GM19351 (cell line): ENCODE data around the gene ZBTB26.

ENCODE experiments used
- ATAC-seq: cut with Tn5 transposase; IDR thresholded peaks from one replicate; pipeline ENCODE4 v1.9.1; 2021; ENCODE audit warnings: mild to moderate bottlenecking, moderate library complexity; ENCODE audit not compliant: unreplicated experiment

ZBTB26 gene, protein sequence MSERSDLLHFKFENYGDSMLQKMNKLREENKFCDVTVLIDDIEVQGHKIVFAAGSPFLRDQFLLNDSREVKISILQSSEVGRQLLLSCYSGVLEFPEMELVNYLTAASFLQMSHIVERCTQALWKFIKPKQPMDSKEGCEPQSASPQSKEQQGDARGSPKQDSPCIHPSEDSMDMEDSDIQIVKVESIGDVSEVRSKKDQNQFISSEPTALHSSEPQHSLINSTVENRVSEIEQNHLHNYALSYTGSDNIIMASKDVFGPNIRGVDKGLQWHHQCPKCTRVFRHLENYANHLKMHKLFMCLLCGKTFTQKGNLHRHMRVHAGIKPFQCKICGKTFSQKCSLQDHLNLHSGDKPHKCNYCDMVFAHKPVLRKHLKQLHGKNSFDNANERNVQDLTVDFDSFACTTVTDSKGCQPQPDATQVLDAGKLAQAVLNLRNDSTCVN

DNA sequence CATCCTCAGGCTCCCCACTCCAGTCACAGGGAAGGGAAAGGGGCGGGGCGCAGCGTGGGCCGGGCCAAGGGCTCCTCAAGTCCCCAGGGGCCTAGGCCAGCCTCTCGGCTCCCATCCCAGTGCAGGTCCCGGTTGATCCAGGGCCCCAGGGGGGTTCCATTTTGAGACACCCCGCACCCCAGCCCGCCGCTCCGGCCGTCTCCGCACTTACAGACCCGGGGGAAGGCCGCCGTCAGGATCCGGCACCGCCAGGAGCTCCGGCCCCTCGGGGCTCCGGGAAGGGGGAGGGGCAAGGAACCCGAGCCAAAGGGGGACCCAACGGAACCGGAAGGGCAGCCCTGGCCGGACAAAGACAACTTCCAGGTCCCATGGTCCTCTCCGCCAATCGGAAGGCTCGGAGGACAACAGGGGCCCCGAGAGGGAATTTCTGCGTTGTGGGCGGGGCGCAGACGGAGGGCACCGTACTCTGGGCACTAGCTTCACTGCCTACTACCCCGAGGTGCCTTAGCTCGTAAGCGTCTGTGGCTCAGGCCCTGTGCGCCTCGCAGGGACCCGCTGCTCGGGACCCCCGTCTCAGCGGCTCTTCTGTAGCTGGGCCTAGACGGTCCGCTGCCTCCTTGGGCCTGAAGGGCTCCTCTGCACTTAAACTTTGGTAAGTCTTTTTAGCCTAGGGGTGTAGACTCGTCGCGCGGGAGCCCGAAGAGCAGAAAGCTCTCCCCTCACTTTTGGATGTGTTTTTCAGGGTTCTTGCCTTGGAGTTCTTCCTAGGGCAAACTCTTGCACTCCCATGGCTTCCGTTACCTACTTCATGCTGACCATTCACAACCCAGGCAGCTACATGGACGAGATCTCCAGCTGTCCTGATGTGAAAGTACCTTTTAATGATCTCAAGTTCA is at the start of gene ZBTB26:
TSS of gene ZBTB26 (minus strand) at position 287 of the 896 bp plus-strand sequence. CDS start 11,578 bp downstream, outside the sequence.
- ATAC-seq = peak; percentile 94

- no peak for ATAC-seq
Measured at GRCh38 chr9:122978601-122979000, 47.3 kb upstream of the ZBTB26 start.

DNA sequence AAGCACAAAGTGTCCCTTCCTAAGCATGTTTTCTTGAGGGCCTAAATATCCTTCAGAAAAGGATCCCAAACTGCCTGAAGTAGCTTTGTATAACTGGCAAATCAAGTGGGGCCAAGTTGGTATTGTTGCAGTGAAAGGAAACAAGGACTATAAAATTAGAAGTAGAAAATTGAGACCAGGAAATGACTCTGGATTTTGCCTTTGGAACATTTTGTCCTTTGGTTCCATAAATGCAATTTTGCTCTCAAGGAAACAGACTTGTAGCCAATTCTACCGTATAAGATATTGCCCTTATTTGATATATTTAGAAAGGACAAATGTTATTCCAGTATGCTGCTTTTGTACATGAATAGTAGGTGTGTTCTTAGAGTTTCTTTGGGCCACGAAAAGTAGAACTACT is 43.9 kb upstream of the ZBTB26 start:
- no peak for ATAC-seq

DNA sequence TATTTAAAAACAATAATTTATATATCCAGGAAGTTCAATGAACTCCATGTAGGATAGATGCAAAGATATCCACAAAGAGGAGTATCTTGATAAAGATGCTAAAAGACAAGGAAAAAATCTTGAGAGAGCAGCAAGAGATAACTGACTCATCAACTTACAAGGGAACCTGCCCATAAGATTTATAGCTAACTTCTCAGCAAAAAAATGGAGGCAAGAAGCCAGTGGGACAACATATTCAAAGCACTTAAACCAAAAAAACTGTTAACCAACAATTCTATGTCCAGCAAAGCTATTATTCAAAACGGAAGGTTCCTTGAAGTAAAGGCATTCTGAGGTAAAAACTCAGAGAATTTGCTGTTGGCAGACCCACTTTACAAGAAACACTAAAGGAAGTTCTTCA is 29.8 kb upstream of the ZBTB26 start:
- no peak for ATAC-seq

- ATAC-seq = no peak
Measured at GRCh38 chr9:122955961-122956360, 24.6 kb upstream of the ZBTB26 start.

DNA sequence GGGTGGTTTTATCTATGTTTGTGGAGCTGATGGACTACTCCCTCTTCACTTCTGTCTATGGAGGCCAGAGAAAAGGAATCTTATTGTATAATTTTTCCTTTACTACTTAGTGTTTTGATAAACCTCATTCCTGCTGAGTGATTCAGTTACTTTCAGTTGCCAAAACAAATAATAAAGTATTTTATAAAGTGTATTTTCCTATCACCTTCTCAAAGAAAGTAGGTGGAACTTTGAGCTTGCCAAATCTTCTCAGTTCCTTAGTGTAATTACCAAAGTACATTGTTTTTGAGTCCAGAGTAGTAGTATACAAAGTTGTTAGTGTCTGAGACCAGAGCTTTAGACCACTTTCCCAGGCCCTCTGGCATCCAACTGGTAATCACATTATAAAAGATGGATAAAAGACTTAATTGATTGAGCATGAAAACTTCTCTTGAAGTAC is 23.0 kb upstream of the ZBTB26 start:
- no peak for ATAC-seq

- ATAC-seq = no peak
Measured at GRCh38 chr9:122951056-122951455, 19.7 kb upstream of the ZBTB26 start.

- ATAC-seq = no peak
Measured at GRCh38 chr9:122950263-122950662, 19.0 kb upstream of the ZBTB26 start.

GRCh38 chr9:122949696-122950095 is 18.4 kb upstream of the ZBTB26 start:
- ATAC-seq = no peak

DNA sequence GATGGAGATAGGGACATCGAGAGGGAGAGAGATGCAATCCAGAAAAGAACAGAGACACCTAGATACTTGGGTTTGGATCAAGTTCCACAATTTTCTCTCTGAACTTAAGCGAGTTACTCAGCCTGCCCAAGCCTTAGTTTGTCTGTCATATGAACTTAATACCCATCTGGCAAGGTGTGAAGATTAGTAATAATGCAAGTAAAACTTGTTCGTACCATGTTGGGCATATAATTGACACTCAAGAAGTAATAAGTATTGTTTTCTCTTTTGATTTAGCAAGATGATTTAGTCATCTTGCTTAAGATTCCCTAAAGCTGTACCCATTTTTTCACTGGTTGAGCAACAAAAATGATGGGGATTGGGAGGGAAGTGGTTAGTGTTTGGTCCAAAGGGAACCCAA is 17.0 kb upstream of the ZBTB26 start:
- ATAC-seq = no peak

DNA sequence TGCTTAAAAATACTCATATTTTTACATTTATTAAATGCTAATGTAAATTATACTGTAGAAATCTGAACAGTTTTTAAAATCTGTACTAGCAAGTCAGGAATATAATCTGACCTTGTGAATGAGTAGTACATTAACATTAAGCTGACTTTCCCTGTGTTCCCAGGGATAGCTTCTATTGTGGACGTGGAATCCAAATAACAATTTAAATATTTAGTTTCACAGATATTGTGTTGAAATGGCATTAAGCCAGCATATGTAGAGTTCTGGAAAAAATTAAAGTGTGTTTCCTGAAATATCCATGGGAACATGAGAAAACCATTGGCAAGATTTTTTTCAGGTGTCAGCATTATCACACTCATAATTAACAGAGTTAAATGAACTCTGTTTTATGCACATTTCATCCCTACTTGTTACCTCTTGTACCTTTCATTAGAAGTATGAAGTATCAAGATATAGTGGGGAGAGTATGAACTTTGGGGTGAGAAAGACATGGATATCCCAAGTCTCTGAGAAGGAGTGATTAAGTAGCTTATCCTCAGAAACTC is 15.2 kb upstream of the ZBTB26 start:
- ATAC-seq = no peak

DNA sequence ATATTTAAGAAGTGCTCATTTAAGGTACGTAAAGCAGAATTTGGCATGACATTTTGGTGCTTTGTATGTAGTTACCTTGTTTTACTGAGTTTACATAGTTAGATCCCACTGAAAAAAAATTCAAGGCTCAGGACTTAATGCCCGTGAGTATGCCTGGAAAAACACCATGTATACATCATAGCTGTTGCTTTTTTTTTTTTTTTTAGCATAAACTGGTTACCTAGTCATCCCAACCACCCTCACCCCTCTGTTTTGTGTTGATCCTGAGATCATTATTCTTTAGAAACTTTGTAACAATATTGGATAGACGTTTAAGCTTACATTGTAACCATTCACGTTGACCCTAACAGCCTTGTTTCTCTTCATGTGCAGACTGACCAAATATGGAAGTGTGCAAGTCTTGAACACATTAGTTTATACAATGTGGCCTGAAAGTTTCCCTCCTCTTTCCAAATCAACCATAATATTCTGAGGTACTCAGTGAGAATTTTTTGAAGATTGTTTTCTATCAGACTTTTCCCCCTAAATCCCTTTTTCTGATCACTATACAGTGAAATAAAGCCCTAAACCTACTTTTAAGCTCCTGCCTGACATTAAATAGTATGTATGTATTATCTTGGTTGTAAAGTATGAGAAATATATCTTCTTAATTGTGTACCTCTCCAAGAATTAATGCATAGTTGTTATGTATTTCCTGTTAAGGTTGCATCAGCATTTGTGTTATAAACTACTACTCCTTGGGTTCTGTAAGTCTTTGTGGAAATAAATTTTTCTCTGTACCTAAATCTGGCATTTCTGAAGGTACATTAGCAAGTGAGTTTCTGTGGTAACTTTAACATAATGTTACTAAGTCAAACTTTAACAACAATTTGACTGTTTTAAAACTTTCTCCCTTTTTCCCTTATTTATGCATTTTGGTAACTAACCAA is 13.9 kb upstream of the ZBTB26 start:
- no peak for ATAC-seq

- no peak for ATAC-seq
Measured at GRCh38 chr9:122941582-122942234, 10.4 kb upstream of the ZBTB26 start.

GRCh38 chr9:122940749-122941581 is 9.7 kb upstream of the ZBTB26 start, which contains the start of gene RABGAP1:
TSS of gene RABGAP1 (plus strand) at chr9:122941020. CDS start at chr9:122957060, 16,040 bp downstream.
- ATAC-seq = peak; percentile 97

- no peak for ATAC-seq
Measured at GRCh38 chr9:122940454-122940748, 9.1 kb upstream of the ZBTB26 start.

DNA sequence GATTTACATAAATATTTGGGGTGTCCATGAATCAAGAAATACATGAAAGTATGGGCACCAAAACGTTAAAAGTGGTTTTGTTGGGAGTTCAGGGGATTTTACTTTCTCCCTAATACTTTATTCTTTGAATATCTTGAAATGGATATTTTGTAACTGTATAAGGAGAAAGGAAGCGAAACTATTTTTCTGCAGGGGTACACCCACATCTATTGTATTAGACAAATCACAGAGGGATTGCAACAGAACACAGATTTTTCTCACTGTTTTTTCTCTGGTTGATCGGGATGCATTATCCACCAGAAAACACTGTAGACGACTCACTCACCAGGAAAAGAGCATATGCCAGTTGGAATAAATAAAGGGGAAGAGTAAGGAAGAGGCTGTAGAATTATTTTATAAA is 8.3 kb upstream of the ZBTB26 start:
- ATAC-seq = no peak

DNA sequence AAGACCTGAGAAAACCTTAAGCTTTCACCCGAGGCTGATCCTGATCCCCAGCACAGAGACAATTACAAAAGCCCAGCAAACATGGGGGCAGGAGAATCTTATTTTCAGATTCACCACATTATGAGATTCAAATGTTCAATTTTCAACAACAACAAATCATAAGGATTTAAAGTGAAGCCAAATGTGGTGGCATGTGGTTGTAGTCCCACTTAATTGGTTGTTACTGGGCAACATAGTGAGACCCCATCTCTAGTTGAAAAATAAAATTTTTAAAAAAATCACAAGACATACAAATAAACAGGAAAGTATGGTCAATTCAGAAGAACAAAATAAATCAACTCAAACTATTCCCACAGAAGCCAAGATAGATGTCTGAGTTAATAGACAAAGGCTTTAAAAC is 5.6 kb upstream of the ZBTB26 start:
- ATAC-seq = no peak

DNA sequence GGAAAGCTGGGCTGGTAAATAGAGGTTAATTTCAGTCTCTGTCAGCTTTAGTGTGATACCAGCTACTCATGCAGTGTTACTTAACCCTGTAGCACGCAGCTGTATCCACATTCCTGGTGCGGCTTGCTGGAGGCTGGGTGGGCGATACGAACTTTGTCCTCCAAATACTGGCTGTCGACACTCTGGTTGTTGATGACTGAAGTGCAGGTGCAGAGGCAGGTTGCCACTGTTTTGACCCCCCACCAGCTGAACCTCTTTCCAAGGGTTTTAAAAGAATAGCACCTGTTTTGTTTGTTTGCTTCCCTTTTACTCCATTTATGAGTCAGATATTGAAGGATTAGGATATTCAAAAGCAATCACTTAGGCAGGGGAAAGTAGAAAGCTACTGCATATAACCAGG is 5.2 kb upstream of the ZBTB26 start:
- no peak for ATAC-seq
